Pancreas (tissue), 10 donors: ENCODE results near the gene MANF. TPM values are rescaled to one million over a fixed set of nuclear protein-coding genes. Genes with fewer than 3 reads are reported as not detected.
A peak's percentile ranks its signal among the peaks of the same experiment; 100 is the strongest.

Source experiments
- ATAC-seq, 4 donors: fragments of 200-7000 bp; cut with Tn5 transposase; one replicate each; pipeline versions ENCODE4 v1.8.0 to v1.9.1; 2020; ENCODE audit warnings: mild to moderate bottlenecking in 4 of 4, moderate library complexity in 4 of 4
- DNase-seq, 6 donors: peaks; one replicate each; pipeline ENCODE4 v3.0.0-alpha.2; 2020
- FAIRE-seq: peaks from 2 replicates; lab custom pipeline; 2012; peaks lifted over from hg19 to GRCh38; lab: Jason Lieb, UNC
- H3K27ac ChIP-seq, 4 donors: fragments of 200-600 bp; sonication (generic); 1 replicate in 3 of 4; 2 replicates in 1 of 4; pipeline versions ENCODE4 v1.5.0 to v1.8.0; 2020
- H3K27me3 ChIP-seq, 4 donors: fragments of 200-600 bp; one replicate each; pipeline ENCODE4 v1.8.0; 2021
- H3K36me3 ChIP-seq, 3 donors: fragments of 200-600 bp; sonication (generic) in 1 of 3; one replicate each; pipeline versions ENCODE4 v1.5.0 to v1.8.0; 2020 to 2021
- H3K4me1 ChIP-seq, 3 donors: fragments of 200-600 bp; one replicate each; pipeline ENCODE4 v1.8.0; 2021
- H3K4me3 ChIP-seq, 4 donors: fragments of 200-600 bp; sonication (generic) in 2 of 4; one replicate each; pipeline versions ENCODE4 v1.5.0 to v1.8.0; 2020 to 2021
- H3K9me3 ChIP-seq, 4 donors: fragments of 200-600 bp; one replicate each; pipeline ENCODE4 v1.8.0; 2021
- WGBS, 2 donors: extraction: QIAGEN DNeasy Blood & Tissue Kit; methylation state at CpG; one replicate each; pipeline ENCODE4 v1.1.7; 2013; 5-methylcytosine and 5-hydroxymethylcytosine counted together
- intact Hi-C, 3 donors: fragments of 100-400 bp; cut with DNase I; formaldehyde crosslinking; loops; one replicate each; pipeline versions ENCODE4 v1.11.1 to v1.14.2; 2022
- polyA plus RNA-seq, 2 donors: library from polyadenylated mRNA; stranded (reverse); fragments of 200-250 nt; gene quantifications; one replicate each; pipeline ENCODE4 v1.2.3, GENCODE V29; 2013
- total RNA-seq, 6 donors: library from RNA; stranded (reverse); fragmentation: NEBNext Ultra II Directional in 4 of 6; extraction: Animal tissue kit (Norgen Biotek cat#: 25700) in 4 of 6; gene quantifications; one replicate each; pipeline versions ENCODE4 v1.2.1 to v1.2.4, GENCODE V29; 2021 to 2023
- TF ChIP-seq, protein P1 (sequence below), 4 donors: fragments of 200-600 bp; sonication (generic) in 3 of 4; IDR thresholded peaks; one replicate each; pipeline versions ENCODE4 v1.5.0 to v1.8.0; 2021; ENCODE audit warnings: antibody characterized with exemption in 4 of 4
- donor health status: healthy with polysubstance abuse.
- donor health status: DM: no; HTN: no; CAD: no; lungs with moderate emphysema.
- donor health status: DM: no; HTN: no; CAD: no.
- donor health status: control.
- donor health status: control.
- donor health status: Bipolar disorder and iron deficiency.
- donor health status: DM: yes; HTN: yes; CAD: no.
- donor health status: DM: no; HTN: no; CAD: no.
- donor health status: DM: no; HTN: no; CAD: no.
- donor health status: DM: yes; HTN: yes; CAD: no.

MANF gene
- total and polyA plus RNA-seq, 8 donors: 30.6 to 74.4 (median 51.6) TPM

DNA sequence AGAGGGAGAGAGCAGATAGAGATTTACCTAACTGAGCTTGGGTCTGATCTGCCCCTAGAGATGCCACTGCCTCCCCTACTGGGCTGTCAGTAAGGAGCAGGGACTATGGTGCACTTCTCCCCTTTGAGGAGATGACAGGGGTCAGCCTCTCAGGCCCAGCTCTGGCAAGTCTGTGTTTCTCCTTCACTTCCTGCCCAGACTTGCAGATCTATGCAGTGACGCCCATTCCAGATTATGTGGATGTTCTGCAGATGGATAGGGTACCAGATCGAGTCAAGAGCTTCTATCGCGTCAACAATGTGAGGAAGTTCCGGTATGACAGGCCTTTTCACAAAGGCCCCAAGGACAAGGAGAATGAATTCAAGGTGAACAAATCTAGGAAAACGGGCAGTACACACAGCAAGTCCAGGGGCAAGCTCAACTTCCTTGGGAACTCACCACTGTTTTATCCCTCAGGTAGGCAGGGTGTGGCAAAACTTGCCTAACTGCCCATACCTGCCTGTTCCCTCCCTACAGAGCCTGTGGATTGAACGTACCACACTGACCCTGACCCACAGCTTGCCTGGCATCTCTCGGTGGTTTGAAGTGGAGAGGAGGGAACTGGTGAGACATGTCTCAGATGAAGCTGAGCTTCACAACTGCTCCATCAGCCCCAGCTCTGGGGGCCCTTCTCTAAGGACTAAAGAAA is 29.1 kb upstream of the MANF start:
- Histone ChIP-seq H3K36me3 (no peaks in the 10 kb centered on the region), H3K27ac (no peak overlapping the region), H3K4me1 (no peaks in the 10 kb centered on the region), H3K27me3 (no peaks in the 10 kb centered on the region), H3K4me3 (no peak overlapping the region), H3K9me3 (no peaks in the 10 kb centered on the region)
- FAIRE-seq (no peak), ATAC-seq (no peak), DNase-seq (no peak)
- WGBS, 2 donors: 67 to 69% methylated on average over 8 of the region's 8 CpGs
- intact Hi-C loops: no loop called here
- TF ChIP-seq, protein P1, sequence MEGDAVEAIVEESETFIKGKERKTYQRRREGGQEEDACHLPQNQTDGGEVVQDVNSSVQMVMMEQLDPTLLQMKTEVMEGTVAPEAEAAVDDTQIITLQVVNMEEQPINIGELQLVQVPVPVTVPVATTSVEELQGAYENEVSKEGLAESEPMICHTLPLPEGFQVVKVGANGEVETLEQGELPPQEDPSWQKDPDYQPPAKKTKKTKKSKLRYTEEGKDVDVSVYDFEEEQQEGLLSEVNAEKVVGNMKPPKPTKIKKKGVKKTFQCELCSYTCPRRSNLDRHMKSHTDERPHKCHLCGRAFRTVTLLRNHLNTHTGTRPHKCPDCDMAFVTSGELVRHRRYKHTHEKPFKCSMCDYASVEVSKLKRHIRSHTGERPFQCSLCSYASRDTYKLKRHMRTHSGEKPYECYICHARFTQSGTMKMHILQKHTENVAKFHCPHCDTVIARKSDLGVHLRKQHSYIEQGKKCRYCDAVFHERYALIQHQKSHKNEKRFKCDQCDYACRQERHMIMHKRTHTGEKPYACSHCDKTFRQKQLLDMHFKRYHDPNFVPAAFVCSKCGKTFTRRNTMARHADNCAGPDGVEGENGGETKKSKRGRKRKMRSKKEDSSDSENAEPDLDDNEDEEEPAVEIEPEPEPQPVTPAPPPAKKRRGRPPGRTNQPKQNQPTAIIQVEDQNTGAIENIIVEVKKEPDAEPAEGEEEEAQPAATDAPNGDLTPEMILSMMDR (IDR thresholded peaks at IDR 0.05): no peak

DNA sequence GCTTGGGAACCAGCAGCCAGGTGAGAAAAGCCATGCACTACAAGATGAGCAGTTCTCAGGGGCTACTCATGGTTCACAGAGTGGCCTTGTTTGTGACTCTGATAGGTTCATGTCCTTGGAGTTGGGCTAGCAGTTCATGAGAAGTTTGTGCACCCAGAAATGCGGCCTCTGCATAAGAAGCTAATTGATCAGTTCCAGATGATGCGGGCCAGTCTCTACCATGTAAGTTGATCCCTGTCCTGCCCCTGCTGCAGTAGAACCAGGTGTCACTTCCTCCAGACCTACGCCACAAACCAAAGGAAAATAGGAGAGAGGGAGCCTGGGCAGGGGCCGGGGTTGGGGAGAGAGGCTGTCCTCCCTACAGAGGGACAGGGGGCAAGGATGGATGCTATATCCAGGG is 27.2 kb upstream of the MANF start:
- Histone ChIP-seq H3K4me1 (no peaks in the 10 kb centered on the region), H3K27me3 (no peaks in the 10 kb centered on the region), H3K36me3 (no peaks in the 10 kb centered on the region), H3K9me3 (no peaks in the 10 kb centered on the region), H3K27ac (no peak overlapping the region), H3K4me3 (no peak overlapping the region)
- intact Hi-C loops: no loop called here
- 62 to 66% methylated on average over 4 of the region's 4 CpGs for WGBS, 2 donors
- FAIRE-seq (no peak), ATAC-seq (no peak), DNase-seq (peak in 1 of 6 donors; percentile 25)
- TF ChIP-seq, protein P1 (IDR thresholded peaks at IDR 0.05): no peak

DNA sequence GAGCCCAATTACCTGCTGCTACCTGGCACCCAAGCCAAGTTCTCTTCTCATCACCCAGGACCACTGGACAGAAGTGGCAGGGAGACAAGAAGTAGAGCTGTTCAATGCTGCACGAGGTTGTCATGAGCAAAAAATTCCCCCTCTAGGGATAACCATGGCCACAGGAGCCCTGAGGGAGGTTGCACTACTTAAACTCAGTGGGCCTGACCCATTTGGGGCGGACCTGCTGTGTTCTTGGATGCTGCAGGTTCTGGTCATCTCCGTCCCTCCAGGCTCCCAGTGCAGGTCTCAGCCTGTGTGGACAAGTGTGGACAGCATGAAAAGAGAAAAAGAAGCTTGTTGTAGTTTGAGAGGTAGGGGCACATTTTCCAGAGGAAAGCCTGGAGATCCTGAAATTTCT is 26.1 kb upstream of the MANF start:
- intact Hi-C loops: no loop called here
- TF ChIP-seq, protein P1 (IDR thresholded peaks at IDR 0.05): no peak
- no peaks in the 10 kb centered on the region for H3K4me1 ChIP-seq
- FAIRE-seq (no peak), DNase-seq (peak in 1 of 6 donors; percentile 8), ATAC-seq (no peak)
- 71 to 76% methylated on average over 3 of the region's 3 CpGs for WGBS, 2 donors
- H3K9me3 ChIP-seq: no peaks in the 10 kb centered on the region
- H3K27ac ChIP-seq: no peak overlapping the region
- H3K4me3 ChIP-seq: no peak overlapping the region
- H3K36me3 ChIP-seq: no peaks in the 10 kb centered on the region
- H3K27me3 ChIP-seq: no peaks in the 10 kb centered on the region

DNA sequence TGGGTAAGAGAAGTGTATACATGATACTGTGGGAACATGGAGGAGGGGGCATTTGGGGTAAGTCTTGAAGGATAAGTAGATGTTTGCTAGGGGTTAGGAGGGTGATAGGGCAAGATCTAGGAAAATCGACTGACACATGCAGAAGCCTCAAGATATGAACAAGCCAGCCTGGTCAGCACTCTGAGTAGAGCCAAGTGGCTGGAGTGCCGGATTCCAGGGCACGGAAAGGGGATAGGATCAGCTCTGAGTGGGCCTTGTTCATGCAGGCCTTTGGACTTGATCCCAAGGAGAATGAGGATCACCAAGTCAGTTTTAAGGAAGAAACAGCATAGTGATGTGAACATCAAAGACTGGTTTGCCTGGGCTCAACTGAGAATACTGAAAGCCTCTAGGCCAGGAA is 24.3 kb upstream of the MANF start:
- intact Hi-C loops: no loop called here
- H3K36me3 ChIP-seq: no peaks in the 10 kb centered on the region
- no peaks in the 10 kb centered on the region for H3K27me3 ChIP-seq
- H3K4me1 ChIP-seq: no peaks in the 10 kb centered on the region
- ATAC-seq (no peak), DNase-seq (no peak), FAIRE-seq (no peak)
- H3K27ac ChIP-seq: no peak overlapping the region
- no peak overlapping the region for H3K4me3 ChIP-seq
- H3K9me3 ChIP-seq: no peaks in the 10 kb centered on the region
- TF ChIP-seq, protein P1 (IDR thresholded peaks at IDR 0.05): no peak
- 76 to 79% methylated on average over 3 of the region's 3 CpGs for WGBS, 2 donors

DNA sequence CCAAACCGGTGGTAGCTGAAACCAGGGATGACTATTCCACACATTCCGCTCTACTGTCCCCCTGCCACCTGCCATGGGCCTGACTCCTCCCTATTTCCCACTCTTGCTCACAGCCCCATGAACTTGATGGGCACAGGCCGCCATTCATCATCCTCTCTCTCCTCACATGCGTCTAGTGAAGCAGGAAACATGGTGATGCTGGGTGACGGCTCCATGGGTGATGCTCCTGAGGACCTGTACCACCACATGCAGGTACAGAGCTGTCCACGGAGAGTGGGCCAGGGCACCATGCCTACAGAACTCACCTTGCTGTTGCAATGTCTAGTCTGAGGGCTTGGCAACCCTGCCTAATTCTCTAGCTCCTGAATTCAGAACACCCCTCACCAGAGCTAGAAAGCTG is 23.3 kb upstream of the MANF start:
- WGBS, 2 donors: 81 to 93% methylated on average over 6 of the region's 6 CpGs
- Histone ChIP-seq H3K4me3 (no peak overlapping the region), H3K27me3 (no peaks in the 10 kb centered on the region), H3K27ac (no peak overlapping the region), H3K4me1 (no peaks in the 10 kb centered on the region), H3K36me3 (no peaks in the 10 kb centered on the region), H3K9me3 (no peaks in the 10 kb centered on the region)
- no peak for ATAC-seq
- intact Hi-C loops: no loop called here
- TF ChIP-seq, protein P1 (IDR thresholded peaks at IDR 0.05): no peak
- FAIRE-seq: no peak
- peak in 1 of 6 donors; percentile 25 for DNase-seq
